Endothelial cell of umbilical vein (primary cell): ENCODE measurements around the gene PREP.

Source experiments
- CTCF ChIP-seq, 2 donors: IDR thresholded peaks; 1 replicate in 1 of 2; 2 replicates in 1 of 2; pipeline ENCODE4 v1.5.1; 2011; ENCODE audit warnings: low read length in 2 of 2, mild to moderate bottlenecking in 2 of 2, moderate library complexity in 2 of 2, control low read depth in 1 of 2, inconsistent platforms in 1 of 2, low read depth in 1 of 2; ENCODE audit not compliant: insufficient read depth in 1 of 2; ENCODE audit errors: extremely low read depth in 1 of 2
- EZH2 ChIP-seq: IDR thresholded peaks from 2 replicates; pipeline ENCODE4 v1.6.1; 2012; ENCODE audit warnings: borderline replicate concordance, low read depth, mild to moderate bottlenecking, moderate library complexity, low read length, inconsistent platforms; ENCODE audit not compliant: severe bottlenecking
- MYC ChIP-seq: IDR thresholded peaks from one replicate; pipeline ENCODE4 v1.6.1; 2011; ENCODE audit warnings: mild to moderate bottlenecking, low read depth, low read length
- POLR2A ChIP-seq: IDR thresholded peaks from 2 replicates; pipeline ENCODE4 v1.6.1; 2012; ENCODE audit warnings: low read depth, mild to moderate bottlenecking, control low read depth, low read length

GRCh38 chr6:105273589-105273988, 129.3 kb downstream of the PREP start:
- no peak for TF ChIP-seq CTCF (IDR thresholded peaks at IDR 0.05; ENCODE audit: extremely low read depth in 1 of 2, insufficient read depth in 1 of 2, low read depth in 1 of 2, low read length in 2 of 2)
- TF ChIP-seq MYC: no peak
- TF ChIP-seq EZH2: no peak
- TF ChIP-seq POLR2A: no peak
